Ishikawa (cell line): Measurements from ENCODE around the gene ZNF879.

Experiments used
- CEBPB ChIP-seq: IDR thresholded peaks from 2 replicates; pipeline ENCODE4 v1.6.1; 2012
- CREB1 ChIP-seq: IDR thresholded peaks from 2 replicates; pipeline ENCODE4 v1.6.1; 2012; ENCODE audit warnings: low read depth
- EGR1 ChIP-seq: IDR thresholded peaks from 2 replicates; pipeline ENCODE4 v1.6.1; 2012
- EP300 ChIP-seq: IDR thresholded peaks from 2 replicates; pipeline ENCODE4 v1.6.1; 2012; ENCODE audit warnings: borderline replicate concordance
- MAX ChIP-seq: IDR thresholded peaks from 2 replicates; pipeline ENCODE4 v1.6.1; 2012
- RAD21 ChIP-seq: IDR thresholded peaks from 2 replicates; pipeline ENCODE4 v1.6.1; 2012; ENCODE audit warnings: low read depth
- REST ChIP-seq: IDR thresholded peaks from 2 replicates; pipeline ENCODE4 v1.6.1; 2012; ENCODE audit warnings: low read depth, mild to moderate bottlenecking
- TAF1 ChIP-seq: IDR thresholded peaks from 2 replicates; pipeline ENCODE4 v1.6.1; 2012; ENCODE audit warnings: low read depth, mild to moderate bottlenecking
- TCF12 ChIP-seq: IDR thresholded peaks from 2 replicates; pipeline ENCODE4 v1.6.1; 2012; ENCODE audit warnings: low read depth
- TEAD4 ChIP-seq: IDR thresholded peaks from 2 replicates; pipeline ENCODE4 v1.6.1; 2012
- USF1 ChIP-seq: IDR thresholded peaks from 2 replicates; pipeline ENCODE4 v1.6.1; 2012
- YY1 ChIP-seq: IDR thresholded peaks from 2 replicates; pipeline ENCODE4 v1.6.1; 2012; ENCODE audit warnings: low read depth

- no peak for TF ChIP-seq EP300
- no peak for TF ChIP-seq TEAD4
- no peak for TF ChIP-seq TAF1
- TF ChIP-seq REST, result no peak
- TF ChIP-seq RAD21, result no peak
- no peak for TF ChIP-seq MAX
- TF ChIP-seq TCF12, result no peak
- TF ChIP-seq CEBPB, result no peak
- no peak for TF ChIP-seq CREB1
- no peak for TF ChIP-seq USF1
- no peak for TF ChIP-seq YY1
- no peak for TF ChIP-seq EGR1
These were observed 31.8 kb downstream of the ZNF879 start for GRCh38 chr5:179055436-179055835.
